ENCODE data around the gene TMEM201. TPM values are rescaled to one million over a fixed set of nuclear protein-coding genes. Genes with fewer than 3 reads are reported as not detected.

TMEM201 gene
- total and polyA plus RNA-seq, 2 donors (not counting 3 experiments of a cell fraction or from before 2014, with no cell fraction given) = 8.3 to 24.8 TPM

GRCh38 chr1:9603307-9603706 is 14.6 kb downstream of the TMEM201 start:
- no peak overlapping the region for H3K27ac ChIP-seq (ENCODE audit: insufficient read depth, low read depth, low read length)
- ChIA-PET POLR2A (no interaction called here), CTCF (no interaction called here)
- dilution Hi-C loops (cut with MboI; ENCODE audit: extremely low pct_ligation_motif_present, low sequenced_read_pairs) (no loop called here), intact Hi-C loops (cut with micrococcal nuclease) (no loop called here)
- no peak overlapping the region for H2AFZ ChIP-seq (ENCODE audit: low read depth, low read length)
- H3K9me3 ChIP-seq (replicated peaks; ENCODE audit: control insufficient read depth, insufficient read depth, low read length) = no peaks in the 10 kb centered on the region
- no peak for FAIRE-seq
- no peaks in the 10 kb centered on the region for H3K27me3 ChIP-seq (ENCODE audit: control insufficient read depth in 2 of 2, insufficient read depth in 2 of 2, low read length in 2 of 2)
- no TSS peak for BruUV-seq (replicated peaks)
- no peaks in the 10 kb centered on the region for H4K20me1 ChIP-seq (replicated peaks; ENCODE audit: control insufficient read depth, extremely low read depth, insufficient read depth, low read length)
- peaks cover 0 to 24% of the 10 kb centered on the region in 2 experiments for H3K36me3 ChIP-seq (ENCODE audit: control insufficient read depth in 2 of 2, extremely low read depth in 1 of 2, insufficient read depth in 2 of 2, low read length in 2 of 2)
- no peaks in the 10 kb centered on the region for H3K9me1 ChIP-seq (replicated peaks; ENCODE audit: control insufficient read depth, extremely low read depth, insufficient read depth, low read length)
- no peak overlapping the region for H3K4me3 ChIP-seq (replicated peaks in 1 of 3; ENCODE audit: insufficient read depth in 1 of 3, low read depth in 1 of 3, low read length in 3 of 3)
- DNase-seq (ENCODE audit: low read depth, low spot score) = no peak
- no peaks in the 10 kb centered on the region for H3K4me1 ChIP-seq (ENCODE audit: control insufficient read depth, extremely low read depth, insufficient read depth, low read length)
- H3K4me2 ChIP-seq (ENCODE audit: insufficient read depth, low read length) = no peak overlapping the region
- no peaks in the 10 kb centered on the region for H3K79me2 ChIP-seq (ENCODE audit: control insufficient read depth, insufficient read depth, low read length)
- no peak overlapping the region for H3K9ac ChIP-seq (replicated peaks; ENCODE audit: extremely low read depth, insufficient read depth, low read length)
- TF ChIP-seq CTCF (IDR thresholded peaks at IDR 0.05; ENCODE audit: extremely low read depth in 1 of 2, insufficient read depth in 1 of 2, low read depth in 1 of 2, low read length in 2 of 2) (no peak), GATA2 (IDR thresholded peaks at IDR 0.05; ENCODE audit: insufficient read depth, insufficient read length, low read depth, low read length) (no peak), FOS (IDR thresholded peaks at IDR 0.05; ENCODE audit: borderline replicate concordance, insufficient read depth, low read length) (no peak), MYC (IDR thresholded peaks at IDR 0.05; ENCODE audit: low read depth, low read length) (no peak), POLR2AphosphoS5 (IDR thresholded peaks at IDR 0.05; ENCODE audit: insufficient read depth, low read depth, low read length) (no peak), EZH2 (IDR thresholded peaks at IDR 0.05; ENCODE audit: borderline replicate concordance, low read depth, low read length, severe bottlenecking) (no peak), JUN (IDR thresholded peaks at IDR 0.05; ENCODE audit: borderline replicate concordance, insufficient read depth, insufficient read length, low read depth) (no peak), POLR2A (IDR thresholded peaks at IDR 0.05; ENCODE audit: low read depth, low read length) (no peak), MAX (IDR thresholded peaks at IDR 0.05; ENCODE audit: insufficient read depth, insufficient read length) (no peak)
